ENCODE data around the gene KCNAB1. TPM values are rescaled to one million over a fixed set of nuclear protein-coding genes. Genes with fewer than 3 reads are reported as not detected.

KCNAB1 gene
- total and polyA plus RNA-seq, 12 donors, result 1.4 to 5.0 (median 2.5) TPM

- Histone ChIP-seq H3K4me3 (no peak overlapping the region), H3K9me3 (no peaks in the 10 kb centered on the region), H3K27me3 (no peaks in the 10 kb centered on the region), H3K27ac (no peak overlapping the region), H3K4me1 (peaks cover 0 to 44% (median 15%) of the 10 kb centered on the region in 9 donors), H3K36me3 (no peaks in the 10 kb centered on the region)
- no peak for TF ChIP-seq CTCF (IDR thresholded peaks at IDR 0.05)
- WGBS, 2 donors, result 79 to 84% methylated on average over 1 of the region's 1 CpG
- intact Hi-C loops (cut with DNase I), result no loop called here
- DNase-seq (no peak), ATAC-seq (no peak)
Measured at GRCh38 chr3:156305672-156306071, 185.3 kb downstream of the KCNAB1 start.

GRCh38 chr3:156307704-156308103 lies 187.3 kb downstream of the KCNAB1 start:
- DNase-seq, result peak; percentile 53 to 59
- no peak overlapping the region for H3K27ac ChIP-seq
- intact Hi-C loops (cut with DNase I), result no loop called here

GRCh38 chr3:156311431-156311830 lies 191.1 kb downstream of the KCNAB1 start:
- no peak for DNase-seq
- intact Hi-C loops (cut with DNase I), result no loop called here
- WGBS, 2 donors, result 87 to 93% methylated on average over 4 of the region's 4 CpGs
- ATAC-seq, result no peak
- no peaks in the 10 kb centered on the region for H3K27me3 ChIP-seq
- no peaks in the 10 kb centered on the region for H3K9me3 ChIP-seq
- no peaks in the 10 kb centered on the region for H3K36me3 ChIP-seq
- no peak for TF ChIP-seq CTCF (IDR thresholded peaks at IDR 0.05)
- no peak overlapping the region for H3K4me3 ChIP-seq
- H3K27ac ChIP-seq, result no peak overlapping the region
- H3K4me1 ChIP-seq, result peaks cover 0 to 13% (median 0%) of the 10 kb centered on the region in 9 donors

More at GRCh38 chr3:156307704-156308103, 187.3 kb downstream of the KCNAB1 start:
- H3K27me3 ChIP-seq, result no peaks in the 10 kb centered on the region
- ATAC-seq, result peak in 6 of 8 donors; percentile 23 to 68 (median 41)
- H3K4me1 ChIP-seq, result peaks cover 0 to 33% (median 15%) of the 10 kb centered on the region in 9 donors
- no peaks in the 10 kb centered on the region for H3K36me3 ChIP-seq
- no peak for TF ChIP-seq CTCF (IDR thresholded peaks at IDR 0.05)
- whole genome bisulfite sequencing, 2 donors, result 24 to 34% methylated on average over 4 of the region's 4 CpGs
- H3K9me3 ChIP-seq, result no peaks in the 10 kb centered on the region
- no peak overlapping the region for H3K4me3 ChIP-seq

GRCh38 chr3:156311930-156312329 lies 191.6 kb downstream of the KCNAB1 start:
- TF ChIP-seq CTCF (IDR thresholded peaks at IDR 0.05), result no peak
- DNase-seq, result no peak
- Histone ChIP-seq H3K4me3 (no peak overlapping the region), H3K9me3 (no peaks in the 10 kb centered on the region), H3K36me3 (no peaks in the 10 kb centered on the region), H3K27ac (no peak overlapping the region), H3K4me1 (peaks cover 0 to 13% (median 0%) of the 10 kb centered on the region in 9 donors), H3K27me3 (no peaks in the 10 kb centered on the region)
- ATAC-seq, result no peak
- intact Hi-C loops (cut with DNase I), result no loop called here
- 88 to 90% methylated on average over 5 of the region's 5 CpGs for WGBS, 2 donors
